ENCODE data around the gene CCNF. TPM values are rescaled to one million over a fixed set of nuclear protein-coding genes. Genes with fewer than 3 reads are reported as not detected.

Gene CCNF
- polyA plus RNA-seq, 1 donor from 2014 or later: 5.2 TPM

DNA sequence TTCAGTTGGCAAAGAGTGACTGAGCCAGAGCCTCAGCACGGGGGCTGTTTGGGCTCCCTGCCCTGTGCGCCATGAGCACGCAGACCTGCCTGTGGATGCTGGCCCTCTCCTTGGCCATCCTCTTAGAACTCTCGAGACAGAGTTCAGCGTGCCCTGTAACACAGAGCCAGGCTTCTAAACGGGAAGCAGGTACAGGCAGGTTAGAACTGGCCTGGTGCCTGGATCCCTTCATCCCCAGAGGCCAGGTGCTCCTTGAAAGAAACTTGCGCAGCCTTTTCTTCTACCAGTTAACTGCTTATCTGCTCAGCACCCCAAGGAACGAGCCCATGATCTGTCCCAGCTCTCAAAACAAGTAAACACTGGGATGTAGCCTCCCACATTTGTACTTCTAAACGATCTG is 6.9 kb downstream of the CCNF start:
- no peak for TF ChIP-seq TAF1 (IDR thresholded peaks at IDR 0.05; ENCODE audit: low read depth)
- no peak for TF ChIP-seq MXI1 (conservative IDR thresholded peaks at IDR 0.05; ENCODE audit: poor library complexity, severe bottlenecking)
- no peak for TF ChIP-seq REST (IDR thresholded peaks at IDR 0.05; ENCODE audit: borderline replicate concordance)
- TF ChIP-seq POLR2AphosphoS5 (IDR thresholded peaks at IDR 0.05): no peak
- no peak for TF ChIP-seq EZH2 (IDR thresholded peaks at IDR 0.05; ENCODE audit: borderline replicate concordance, insufficient read depth, low read length, poor library complexity, severe bottlenecking)
- TF ChIP-seq CTCF (IDR thresholded peaks at IDR 0.05; ENCODE audit: poor library complexity, severe bottlenecking): no peak
- no peak for TF ChIP-seq EP300 (conservative IDR thresholded peaks at IDR 0.05; ENCODE audit: poor library complexity, severe bottlenecking)
- no peak for TF ChIP-seq SMC3 (conservative IDR thresholded peaks at IDR 0.05; ENCODE audit: poor library complexity)
- no peak for TF ChIP-seq RAD21 (conservative IDR thresholded peaks at IDR 0.05)
- Histone ChIP-seq H3F3A (ENCODE audit: insufficient read depth, low read length, poor library complexity, severe bottlenecking) (no peaks in the 10 kb centered on the region), H3K9ac (ENCODE audit: low read length) (no peak overlapping the region), H3K27me3 (ENCODE audit: insufficient read depth, low read depth, low read length) (no peaks in the 10 kb centered on the region), H2AFZ (ENCODE audit: low read depth, low read length) (no peak overlapping the region), H3K27ac (ENCODE audit: low read length) (no peak overlapping the region), H3K36me3 (ENCODE audit: insufficient read depth, low read length) (peaks cover 5% of the 10 kb centered on the region), H3K9me3 (ENCODE audit: low read length) (no peaks in the 10 kb centered on the region), H3K79me2 (replicated peaks; ENCODE audit: insufficient read depth, low read length) (peaks cover 4% of the 10 kb centered on the region), H4K20me1 (ENCODE audit: insufficient read depth) (no peaks in the 10 kb centered on the region), H3K4me3 (ENCODE audit: low read length) (no peak overlapping the region), H3K4me2 (ENCODE audit: low read length) (no peak overlapping the region), H3K9me2 (ENCODE audit: insufficient read depth, low read length) (no peaks in the 10 kb centered on the region)

DNA sequence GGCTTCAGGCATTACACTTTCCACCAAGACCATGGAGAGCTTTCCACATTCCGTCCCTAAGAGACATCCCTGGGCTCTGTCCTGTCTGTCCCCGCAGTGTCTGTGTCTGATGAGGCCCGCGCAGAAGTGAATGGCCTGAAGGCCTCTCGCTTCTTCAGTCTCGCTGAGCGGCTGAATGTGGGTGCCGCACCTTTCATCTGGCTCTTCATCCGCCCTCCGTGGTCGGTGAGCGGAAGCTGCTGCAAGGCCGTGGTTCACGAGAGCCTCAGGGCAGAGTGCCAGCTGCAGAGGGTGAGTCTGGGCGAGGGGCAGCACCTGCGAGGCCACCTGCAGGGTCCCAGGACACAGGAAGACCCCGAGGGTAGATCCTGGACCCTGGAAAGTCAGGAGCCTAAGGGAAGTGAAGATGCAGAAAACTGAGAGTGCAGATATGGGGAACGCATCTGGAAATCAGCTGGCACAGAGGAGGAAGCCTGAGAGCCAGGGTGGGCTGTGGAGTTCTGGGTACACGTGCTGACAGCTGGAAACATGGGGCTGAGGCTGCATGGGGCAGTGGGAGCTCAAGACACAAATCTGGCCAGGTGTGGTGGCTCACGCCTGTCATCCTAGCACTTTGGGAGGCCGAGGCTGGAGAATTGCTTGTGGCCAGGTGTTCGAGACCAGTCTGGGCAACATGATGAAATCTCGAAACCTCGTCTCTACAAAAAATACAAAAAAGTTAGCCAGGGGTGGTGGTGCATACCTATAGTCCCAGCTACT is 8.0 kb downstream of the CCNF start:
- H3K9me3 ChIP-seq (ENCODE audit: low read length): no peaks in the 10 kb centered on the region
- H3K36me3 ChIP-seq (ENCODE audit: insufficient read depth, low read length): peaks cover 4% of the 10 kb centered on the region
- no peaks in the 10 kb centered on the region for H4K20me1 ChIP-seq (ENCODE audit: insufficient read depth)
- no peak overlapping the region for H3K4me2 ChIP-seq (ENCODE audit: low read length)
- H3K9ac ChIP-seq (ENCODE audit: low read length): no peak overlapping the region
- H2AFZ ChIP-seq (ENCODE audit: low read depth, low read length): no peak overlapping the region
- H3K27ac ChIP-seq (ENCODE audit: low read length): no peak overlapping the region
- H3K9me2 ChIP-seq (ENCODE audit: insufficient read depth, low read length): no peaks in the 10 kb centered on the region
- H3K4me3 ChIP-seq (ENCODE audit: low read length): no peak overlapping the region
- H3K27me3 ChIP-seq (ENCODE audit: insufficient read depth, low read depth, low read length): no peaks in the 10 kb centered on the region
- no peaks in the 10 kb centered on the region for H3F3A ChIP-seq (ENCODE audit: insufficient read depth, low read length, poor library complexity, severe bottlenecking)
- no peaks in the 10 kb centered on the region for H3K79me2 ChIP-seq (replicated peaks; ENCODE audit: insufficient read depth, low read length)
- no peak for TF ChIP-seq TAF1 (IDR thresholded peaks at IDR 0.05; ENCODE audit: low read depth)
- TF ChIP-seq REST (IDR thresholded peaks at IDR 0.05; ENCODE audit: borderline replicate concordance): no peak
- TF ChIP-seq POLR2AphosphoS5 (IDR thresholded peaks at IDR 0.05): no peak
- TF ChIP-seq EZH2 (IDR thresholded peaks at IDR 0.05; ENCODE audit: borderline replicate concordance, insufficient read depth, low read length, poor library complexity, severe bottlenecking): no peak
- TF ChIP-seq EP300 (conservative IDR thresholded peaks at IDR 0.05; ENCODE audit: poor library complexity, severe bottlenecking): no peak
- TF ChIP-seq CTCF (IDR thresholded peaks at IDR 0.05; ENCODE audit: poor library complexity, severe bottlenecking): no peak
- no peak for TF ChIP-seq RAD21 (conservative IDR thresholded peaks at IDR 0.05)
- TF ChIP-seq SMC3 (conservative IDR thresholded peaks at IDR 0.05; ENCODE audit: poor library complexity): no peak
- no peak for TF ChIP-seq MXI1 (conservative IDR thresholded peaks at IDR 0.05; ENCODE audit: poor library complexity, severe bottlenecking)
